HFFc6 (cell line): ENCODE results near the gene SYMPK. TPM values are rescaled to one million over a fixed set of nuclear protein-coding genes. Genes with fewer than 3 reads are reported as not detected.
"Not testable (repeated sequence)": the region's sequence is repeated elsewhere in the genome, so short reads cannot be mapped to it uniquely, and the experiment has no call there.

Experiments
- DNase-seq: peaks from one replicate; pipeline ENCODE4 v3.0.0-alpha.2; 2018
- H3K27ac Mint-ChIP-seq: 2 replicates; pipeline ENCODE4 v1.8.0; 2020; ENCODE audit warnings: mild to moderate bottlenecking, mixed read lengths
- H3K27me3 Mint-ChIP-seq: 2 replicates; pipeline ENCODE4 v1.8.0; 2021; ENCODE audit warnings: mild to moderate bottlenecking, moderate library complexity, mixed read lengths; ENCODE audit not compliant: insufficient read depth
- H3K36me3 Mint-ChIP-seq: 2 replicates; pipeline ENCODE4 v1.8.0; 2021; ENCODE audit warnings: low read depth, mixed read lengths
- H3K4me1 Mint-ChIP-seq: 2 replicates; pipeline ENCODE4 v1.8.0; 2020; ENCODE audit warnings: low read depth, mixed read lengths
- H3K4me3 Mint-ChIP-seq: 2 replicates; pipeline ENCODE4 v1.8.0; 2020; ENCODE audit warnings: mild to moderate bottlenecking, moderate library complexity, mixed read lengths
- H3K9me3 Mint-ChIP-seq: 2 replicates; pipeline ENCODE4 v1.8.0; 2020; ENCODE audit warnings: mild to moderate bottlenecking, mixed read lengths
- CTCF ChIP-seq: fragments of 200-600 bp; sonication (generic); IDR thresholded peaks from 2 replicates; pipeline ENCODE4 v1.5.0; 2021; ENCODE audit warnings: antibody characterized with exemption, mild to moderate bottlenecking
- total RNA-seq, 6 experiments: library from RNA; stranded (reverse); fragmentation: NEBNext Ultra II Directional; extraction: Animal tissue kit (Norgen Biotek cat#: 25700); gene quantifications; 2 replicates in 1 of 6; 3 replicates in 5 of 6; pipeline ENCODE4 v1.2.3, GENCODE V29; 2021

Gene SYMPK
- total RNA-seq, 6 experiments from 2014 or later: 59.6 to 74.8 (median 66.0) TPM

GRCh38 chr19:45870798-45871197 lies 7.9 kb upstream of the SYMPK start:
- Mint-ChIP-seq H3K4me1 (no peaks in the 10 kb centered on the region), H3K27me3 (peaks cover 29% of the 10 kb centered on the region), H3K9me3 (no peaks in the 10 kb centered on the region), H3K36me3 (no peaks in the 10 kb centered on the region), H3K4me3 (no peak overlapping the region), H3K27ac (no peak overlapping the region)
- DNase-seq: no peak
- no peak for TF ChIP-seq CTCF

GRCh38 chr19:45867241-45867640 lies 4.3 kb upstream of the SYMPK start:
- H3K27me3 Mint-ChIP-seq: peaks cover 45% of the 10 kb centered on the region
- H3K9me3 Mint-ChIP-seq, H3K27ac Mint-ChIP-seq, H3K4me1 Mint-ChIP-seq, H3K36me3 Mint-ChIP-seq, DNase-seq, H3K4me3 Mint-ChIP-seq: not testable (repeated sequence)

- Mint-ChIP-seq H3K4me1 (peaks cover 9% of the 10 kb centered on the region; the same call in 1 of the 2 replicates), H3K4me3 (no peak overlapping the region), H3K36me3 (peaks cover 9% of the 10 kb centered on the region), H3K9me3 (no peaks in the 10 kb centered on the region), H3K27ac (no peak overlapping the region), H3K27me3 (peaks cover 43% of the 10 kb centered on the region)
- DNase-seq: no peak
- no peak for TF ChIP-seq CTCF
Measured at GRCh38 chr19:45866400-45867176, 3.6 kb upstream of the SYMPK start.

- Mint-ChIP-seq H3K4me3 (no peak overlapping the region), H3K36me3 (peaks cover 9% of the 10 kb centered on the region), H3K4me1 (peaks cover 9% of the 10 kb centered on the region; the same call in 1 of the 2 replicates), H3K27me3 (peaks cover 39% of the 10 kb centered on the region), H3K9me3 (no peaks in the 10 kb centered on the region), H3K27ac (no peak overlapping the region)
- no peak for TF ChIP-seq CTCF
- no peak for DNase-seq
Measured at GRCh38 chr19:45865269-45865948, 2.5 kb upstream of the SYMPK start.

GRCh38 chr19:45864629-45865082 lies 1.7 kb upstream of the SYMPK start:
- no peak for TF ChIP-seq CTCF
- Mint-ChIP-seq H3K27ac (no peak overlapping the region), H3K4me1 (peaks cover 9% of the 10 kb centered on the region; the same call in 1 of the 2 replicates), H3K4me3 (no peak overlapping the region), H3K36me3 (peaks cover 9% of the 10 kb centered on the region), H3K27me3 (peaks cover 39% of the 10 kb centered on the region), H3K9me3 (no peaks in the 10 kb centered on the region)
- DNase-seq: no peak
